Measurements from ENCODE around the gene SLIT1.

SLIT1 gene

GRCh38 chr10:96986200-96986856 is 199.4 kb downstream of the SLIT1 start:
- in situ Hi-C loops (cut with HindIII; ENCODE audit: low sequenced_read_pairs): no loop called here
- H3K4me3 ChIP-seq (ENCODE audit: low read depth, low read length): no peak overlapping the region
- TF ChIP-seq, protein P1, sequence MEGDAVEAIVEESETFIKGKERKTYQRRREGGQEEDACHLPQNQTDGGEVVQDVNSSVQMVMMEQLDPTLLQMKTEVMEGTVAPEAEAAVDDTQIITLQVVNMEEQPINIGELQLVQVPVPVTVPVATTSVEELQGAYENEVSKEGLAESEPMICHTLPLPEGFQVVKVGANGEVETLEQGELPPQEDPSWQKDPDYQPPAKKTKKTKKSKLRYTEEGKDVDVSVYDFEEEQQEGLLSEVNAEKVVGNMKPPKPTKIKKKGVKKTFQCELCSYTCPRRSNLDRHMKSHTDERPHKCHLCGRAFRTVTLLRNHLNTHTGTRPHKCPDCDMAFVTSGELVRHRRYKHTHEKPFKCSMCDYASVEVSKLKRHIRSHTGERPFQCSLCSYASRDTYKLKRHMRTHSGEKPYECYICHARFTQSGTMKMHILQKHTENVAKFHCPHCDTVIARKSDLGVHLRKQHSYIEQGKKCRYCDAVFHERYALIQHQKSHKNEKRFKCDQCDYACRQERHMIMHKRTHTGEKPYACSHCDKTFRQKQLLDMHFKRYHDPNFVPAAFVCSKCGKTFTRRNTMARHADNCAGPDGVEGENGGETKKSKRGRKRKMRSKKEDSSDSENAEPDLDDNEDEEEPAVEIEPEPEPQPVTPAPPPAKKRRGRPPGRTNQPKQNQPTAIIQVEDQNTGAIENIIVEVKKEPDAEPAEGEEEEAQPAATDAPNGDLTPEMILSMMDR (IDR thresholded peaks at IDR 0.05; ENCODE audit: low read depth, low read length, missing control alignments): no peak
- no peak for DNase-seq (ENCODE audit: low read depth)

- no peak for DNase-seq (ENCODE audit: low read depth)
- in situ Hi-C loops (cut with HindIII; ENCODE audit: low sequenced_read_pairs): loop anchor here (5.0 kb wide), 1 partner anchor 53 kb away; no protein-coding TSS in a partner anchor
- H3K4me3 ChIP-seq (ENCODE audit: low read depth, low read length): no peak overlapping the region
- TF ChIP-seq, protein P1 (IDR thresholded peaks at IDR 0.05; ENCODE audit: low read depth, low read length, missing control alignments): no peak
These were observed 201.1 kb downstream of the SLIT1 start for GRCh38 chr10:96984541-96985131.

DNA sequence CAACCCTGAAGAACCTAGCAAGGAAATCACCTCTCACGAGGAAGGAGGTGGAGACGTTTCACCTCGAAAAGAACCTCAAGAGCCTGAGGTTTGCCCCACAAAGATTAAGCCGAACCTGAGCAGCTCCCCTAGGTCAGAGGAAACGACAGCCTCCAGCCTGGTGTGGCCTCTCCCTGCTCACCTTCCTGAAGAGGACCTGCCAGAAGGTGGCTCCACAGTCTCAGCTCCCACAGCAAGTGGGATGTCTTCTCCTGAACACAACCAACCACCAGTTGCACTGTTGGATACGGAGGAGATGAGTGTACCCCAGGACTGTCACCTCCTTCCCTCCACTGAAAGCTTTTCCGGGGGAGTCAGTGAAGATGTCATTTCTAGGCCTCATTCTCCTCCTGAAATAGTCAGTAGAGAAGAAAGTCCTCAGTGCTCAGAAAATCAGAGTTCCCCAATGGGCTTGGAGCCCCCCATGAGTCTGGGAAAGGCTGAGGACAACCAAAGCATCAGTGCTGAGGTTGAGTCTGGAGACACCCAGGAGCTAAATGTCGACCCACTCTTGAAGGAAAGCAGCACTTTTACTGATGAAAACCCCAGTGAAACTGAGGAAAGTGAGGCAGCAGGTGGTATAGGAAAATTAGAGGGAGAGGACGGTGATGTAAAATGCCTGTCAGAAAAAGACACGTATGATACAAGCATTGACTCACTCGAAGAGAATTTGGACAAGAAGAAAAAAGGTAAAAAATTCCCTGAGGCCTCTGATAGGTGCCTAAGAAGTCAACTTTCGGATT is 203.4 kb downstream of the SLIT1 start:
- TF ChIP-seq, protein P1 (IDR thresholded peaks at IDR 0.05; ENCODE audit: low read depth, low read length, missing control alignments): no peak
- no peak overlapping the region for H3K4me3 ChIP-seq (ENCODE audit: low read depth, low read length)
- in situ Hi-C loops (cut with HindIII; ENCODE audit: low sequenced_read_pairs): loop anchor here (5.0 kb wide), 1 partner anchor 55 kb away; no protein-coding TSS in a partner anchor
- DNase-seq (ENCODE audit: low read depth): no peak

- TF ChIP-seq, protein P1 (IDR thresholded peaks at IDR 0.05; ENCODE audit: low read depth, low read length, missing control alignments): no peak
- H3K4me3 ChIP-seq (ENCODE audit: low read depth, low read length): no peak overlapping the region
- in situ Hi-C loops (cut with HindIII; ENCODE audit: low sequenced_read_pairs): no loop called here
- no peak for DNase-seq (ENCODE audit: low read depth)
These were observed 207.1 kb downstream of the SLIT1 start for GRCh38 chr10:96978621-96979154.

DNA sequence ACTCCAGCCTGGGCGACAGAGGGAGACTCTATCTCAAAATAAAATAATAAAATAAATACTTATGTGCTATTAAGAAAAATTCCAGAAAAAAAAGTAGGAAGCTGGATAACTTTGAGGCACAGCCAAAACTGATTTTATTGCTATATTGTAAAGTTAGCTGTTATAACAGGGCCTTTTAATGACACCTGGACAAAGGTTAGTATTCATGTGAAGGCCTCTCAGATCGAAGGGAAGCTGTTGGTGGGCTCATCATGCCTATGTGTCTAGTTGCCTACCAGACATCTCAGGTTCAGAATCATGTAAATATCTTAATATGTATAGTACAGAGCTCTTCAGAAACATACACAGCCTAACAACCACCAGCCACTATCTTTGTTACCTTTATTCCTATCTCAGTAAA is 210.6 kb downstream of the SLIT1 start:
- no peak overlapping the region for H3K4me3 ChIP-seq (ENCODE audit: low read depth, low read length)
- no peak for DNase-seq (ENCODE audit: low read depth)
- in situ Hi-C loops (cut with HindIII; ENCODE audit: low sequenced_read_pairs): no loop called here
- TF ChIP-seq, protein P1 (IDR thresholded peaks at IDR 0.05; ENCODE audit: low read depth, low read length, missing control alignments): no peak
